ENCODE data around the gene ANO2.

Gene ANO2

GRCh38 chr12:5964913-5965900 lies 20.1 kb upstream of the ANO2 start:
- DNase-seq = no peak

DNA sequence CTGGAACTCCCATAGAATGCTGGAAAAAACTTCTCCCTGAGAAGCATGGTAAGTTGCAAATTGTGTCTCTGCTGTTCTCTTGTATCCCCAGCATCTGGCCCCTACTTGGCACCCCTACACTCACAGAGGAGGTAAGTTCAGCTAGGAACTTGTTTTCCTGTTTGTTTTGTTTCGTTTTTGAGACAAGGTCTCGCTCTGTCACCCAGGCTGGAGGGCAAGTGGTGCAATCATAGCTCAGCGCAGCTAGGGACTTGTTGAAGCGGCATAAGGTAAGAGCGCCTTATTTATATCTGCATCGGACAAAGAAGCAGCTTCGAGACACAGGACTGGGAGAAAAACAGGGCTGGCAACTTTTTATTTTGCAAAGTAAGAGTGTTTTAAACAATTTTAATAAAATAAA lies 18.5 kb upstream of the ANO2 start:
- DNase-seq = no peak

GRCh38 chr12:5960783-5961182 lies 15.7 kb upstream of the ANO2 start:
- DNase-seq = no peak

- DNase-seq = no peak
Observed at GRCh38 chr12:5956987-5957386, 11.9 kb upstream of the ANO2 start.

DNA sequence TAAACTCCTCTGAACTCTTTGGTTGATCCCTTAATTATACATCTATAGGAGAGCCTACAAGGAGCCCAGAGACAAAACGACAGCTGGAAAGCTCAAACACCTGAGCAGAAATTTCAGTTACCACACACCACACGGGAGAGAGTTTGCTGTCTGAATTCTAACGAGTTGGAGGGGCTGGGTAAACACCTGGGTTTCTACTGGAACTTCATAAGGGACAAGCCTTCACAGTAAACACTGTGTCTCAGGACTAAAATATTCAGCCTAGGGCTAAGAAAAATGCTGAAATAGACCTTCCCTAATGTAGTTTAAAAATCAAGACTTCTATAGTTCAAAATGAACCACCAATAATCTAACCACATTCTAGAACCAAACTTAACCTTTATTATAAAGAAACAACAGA lies 9.6 kb upstream of the ANO2 start:
- no peak for DNase-seq

DNA sequence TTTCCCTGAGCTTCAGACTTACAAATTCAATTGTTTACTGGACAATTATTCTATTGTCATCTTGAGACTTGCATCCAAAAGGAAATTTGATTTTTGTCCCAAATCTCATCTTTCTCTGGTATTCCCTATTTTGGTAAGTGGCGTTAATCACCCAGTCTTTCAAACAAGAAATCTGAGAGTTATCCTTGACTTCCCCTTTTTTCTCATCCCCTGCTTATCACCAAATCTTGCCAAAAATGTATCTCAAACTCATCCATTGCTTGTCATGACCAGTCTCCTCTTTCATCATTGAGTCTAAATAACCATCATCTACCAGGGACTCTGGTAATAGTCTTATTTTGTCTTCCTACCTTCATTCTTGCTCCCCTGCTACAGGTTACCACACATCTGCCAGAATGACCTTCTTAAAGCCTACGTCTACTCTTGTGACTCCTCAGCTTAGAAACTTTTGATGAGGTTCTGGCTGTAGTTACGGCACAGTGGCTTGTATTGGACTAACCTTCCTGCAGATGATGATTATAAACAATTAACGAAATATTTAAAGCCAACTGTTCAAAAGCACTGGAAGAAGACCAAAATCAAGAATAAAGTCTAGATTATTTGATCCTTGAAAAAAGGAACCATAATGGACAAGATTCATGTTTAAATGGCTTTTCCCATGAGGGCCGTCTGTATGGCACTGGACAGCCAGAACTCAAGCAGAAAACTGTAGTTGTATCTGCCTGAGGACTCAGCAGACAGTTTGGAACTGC lies 9.0 kb upstream of the ANO2 start:
- no peak for DNase-seq

- DNase-seq = no peak
Observed at GRCh38 chr12:5952031-5952430, 7.0 kb upstream of the ANO2 start.

DNA sequence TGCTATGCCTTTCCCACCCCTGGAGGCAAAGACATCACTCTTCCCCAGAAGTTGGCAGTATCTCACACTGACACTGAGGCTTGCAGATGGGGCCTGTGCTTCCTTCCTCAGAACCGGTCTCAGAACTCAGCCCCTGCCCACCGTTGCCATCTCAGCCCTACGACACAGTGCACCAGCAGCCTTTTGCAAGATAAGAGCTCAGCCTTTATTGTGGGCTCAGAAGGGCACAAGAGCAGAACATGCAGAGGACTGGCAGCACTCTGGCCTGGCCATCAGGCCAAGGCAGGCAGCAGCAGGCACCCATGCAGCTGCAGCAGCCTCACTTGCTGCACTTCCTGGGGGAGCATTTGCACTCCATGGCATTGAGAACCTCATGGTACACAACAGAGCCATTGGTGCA lies 3.6 kb upstream of the ANO2 start:
- no peak for DNase-seq

DNA sequence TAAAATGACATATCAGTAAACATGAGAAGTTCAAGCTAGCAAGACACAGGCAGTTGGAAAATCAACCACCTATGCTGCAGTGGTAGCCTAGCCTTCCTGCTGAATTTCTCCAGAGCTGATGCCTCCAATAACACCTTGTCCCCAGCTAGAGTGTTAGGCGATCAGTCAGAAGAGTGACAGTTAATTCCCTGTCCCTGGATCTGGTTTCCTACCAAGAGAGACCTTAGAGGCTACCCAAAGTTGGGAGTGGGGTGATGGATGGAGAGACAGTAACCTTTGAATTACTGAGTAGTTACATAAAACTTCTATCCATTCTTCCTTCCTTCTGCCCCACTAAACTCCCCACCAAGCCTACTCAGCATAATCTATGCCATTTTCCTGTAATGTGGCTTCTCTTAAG lies 1.9 kb upstream of the ANO2 start:
- no peak for DNase-seq

DNA sequence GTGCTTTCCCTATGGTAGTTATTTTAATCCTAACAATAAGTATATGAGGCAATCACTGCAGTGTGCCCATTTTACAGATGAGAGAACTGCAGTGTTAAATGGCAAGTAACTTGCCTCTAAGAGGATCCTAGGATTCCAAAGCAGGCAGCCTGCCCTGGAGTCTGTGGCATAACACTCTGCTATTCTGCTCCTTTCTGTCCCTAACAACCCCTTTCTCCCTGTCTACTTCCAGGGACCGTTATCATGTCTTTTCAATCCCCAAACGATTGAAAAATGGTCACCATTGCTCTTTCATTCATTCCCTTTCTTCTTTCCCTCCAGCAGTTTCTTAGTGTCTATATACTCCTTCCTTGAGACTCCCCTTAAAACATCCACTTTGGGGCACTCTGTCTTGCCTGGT lies 1.3 kb upstream of the ANO2 start:
- DNase-seq = no peak

DNA sequence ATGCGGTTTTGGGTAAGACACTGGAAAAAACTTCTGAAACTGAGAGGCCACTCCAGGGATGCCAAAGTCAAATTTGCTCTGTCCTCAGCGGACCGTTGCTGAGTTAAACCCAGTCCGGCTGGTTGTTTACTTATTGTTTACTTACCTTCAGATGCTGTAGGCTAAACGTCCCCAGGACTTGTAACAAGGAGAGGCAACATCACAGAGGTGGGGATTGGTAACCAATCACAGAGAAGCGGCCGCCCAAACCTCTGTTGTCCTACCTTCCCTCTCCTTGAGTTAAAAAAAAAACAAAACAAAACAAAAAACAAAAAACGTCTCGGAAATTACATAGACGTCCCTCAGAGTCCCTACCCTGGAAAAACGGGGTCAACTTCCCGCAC lies 380 bp downstream of the ANO2 start:
- DNase-seq = no peak

- no peak for DNase-seq
Observed at GRCh38 chr12:5944053-5944452, 1.0 kb downstream of the ANO2 start.

- no peak for DNase-seq
Observed at GRCh38 chr12:5941907-5942306, 3.2 kb downstream of the ANO2 start.

DNA sequence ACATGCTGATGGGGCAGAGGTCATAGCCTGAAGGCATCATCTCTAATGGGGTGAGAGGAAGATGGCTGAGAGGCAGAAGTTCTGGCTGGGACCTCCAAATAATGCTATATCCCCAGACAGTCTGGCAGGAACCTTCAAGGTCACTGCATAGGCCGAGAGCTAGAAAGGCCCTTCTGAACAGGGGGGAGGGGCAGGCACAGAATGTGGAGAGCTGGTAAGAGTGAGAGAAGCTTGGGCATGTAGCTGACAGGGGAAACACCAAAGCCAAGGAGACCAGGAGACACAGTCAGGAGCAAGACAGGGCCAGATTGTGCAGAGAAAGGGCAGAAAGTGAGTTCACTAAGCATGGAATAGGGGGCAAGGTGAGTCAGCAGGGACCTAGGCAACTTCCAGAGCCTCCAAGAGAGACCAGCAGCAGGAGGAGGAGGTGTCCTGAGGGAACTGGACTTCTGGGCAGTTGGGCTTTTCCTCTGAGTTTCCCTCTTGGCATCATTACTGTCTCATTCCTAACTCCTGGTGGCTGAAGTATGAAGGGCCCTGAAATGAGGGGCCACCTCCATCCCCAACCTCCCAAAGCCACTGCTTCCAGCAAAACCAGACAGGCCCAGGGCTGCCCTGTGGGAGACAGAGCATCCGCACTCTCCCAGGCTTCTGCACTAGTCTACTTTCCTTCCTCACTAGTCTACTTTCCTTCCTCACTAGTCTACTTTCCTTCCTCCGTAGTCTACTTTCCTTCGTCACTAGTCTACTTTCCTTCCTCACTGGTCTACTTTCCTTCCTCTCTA lies 17.1 kb downstream of the ANO2 start:
- DNase-seq = no peak

DNA sequence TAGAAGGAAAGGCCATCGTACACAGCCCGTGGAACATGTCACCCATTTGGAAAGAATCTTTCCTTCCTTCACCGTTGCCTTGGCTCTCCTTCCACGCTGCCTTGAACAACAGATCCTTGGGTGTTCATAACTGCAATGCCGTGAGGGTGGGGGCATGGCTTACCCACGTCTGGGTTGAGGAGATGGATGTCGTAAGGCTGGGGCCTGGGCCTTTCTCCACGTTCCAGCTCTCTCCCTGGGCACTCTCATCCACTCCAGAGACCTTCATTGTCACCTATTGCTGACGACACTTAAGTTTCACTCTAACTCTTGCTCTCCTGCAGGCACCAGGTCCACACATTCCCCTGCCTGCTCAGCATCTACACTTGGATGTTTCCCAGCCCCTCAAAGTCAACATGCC lies 19.4 kb downstream of the ANO2 start:
- DNase-seq = no peak

DNA sequence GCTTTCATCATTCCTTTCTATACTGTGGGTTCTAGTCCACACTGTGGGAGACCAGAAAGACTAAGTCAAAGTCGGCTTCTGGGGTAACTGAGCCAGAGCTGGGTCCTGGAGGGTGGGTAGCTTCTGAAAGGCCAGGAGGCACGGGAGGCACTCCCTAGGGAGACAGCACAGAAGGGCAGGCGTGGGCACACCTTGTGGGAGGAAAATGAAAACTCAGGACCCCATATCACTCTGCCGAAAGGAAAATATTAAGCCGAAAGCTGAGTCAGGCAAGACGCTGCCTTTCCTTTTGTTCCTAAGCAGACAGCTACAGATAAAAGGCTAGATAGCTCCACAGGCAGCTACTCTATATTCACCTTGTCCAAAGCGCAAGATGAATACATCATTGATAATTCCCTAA lies 20.7 kb downstream of the ANO2 start:
- DNase-seq = no peak

DNA sequence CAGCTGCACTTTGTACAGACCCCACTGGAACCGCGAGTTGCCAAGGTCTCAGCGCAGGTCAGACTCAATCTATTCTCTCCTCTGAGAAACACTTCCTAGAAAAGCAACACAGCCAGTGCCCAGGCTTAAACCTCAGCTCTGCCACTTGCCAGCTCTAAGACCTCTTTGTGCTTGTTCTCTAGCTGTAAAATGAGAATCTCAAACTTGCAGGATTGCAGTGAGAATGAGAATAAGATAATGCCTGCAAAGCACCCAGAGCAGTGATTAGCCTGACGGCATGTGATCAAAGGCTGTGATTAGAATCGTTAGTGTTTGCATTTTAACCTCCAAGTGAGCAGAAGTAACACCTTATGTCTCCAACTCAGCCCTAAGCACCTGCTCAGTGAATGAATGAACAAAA lies 21.3 kb downstream of the ANO2 start:
- no peak for DNase-seq

GRCh38 chr12:5923043-5923605 lies 21.9 kb downstream of the ANO2 start:
- DNase-seq = no peak

DNA sequence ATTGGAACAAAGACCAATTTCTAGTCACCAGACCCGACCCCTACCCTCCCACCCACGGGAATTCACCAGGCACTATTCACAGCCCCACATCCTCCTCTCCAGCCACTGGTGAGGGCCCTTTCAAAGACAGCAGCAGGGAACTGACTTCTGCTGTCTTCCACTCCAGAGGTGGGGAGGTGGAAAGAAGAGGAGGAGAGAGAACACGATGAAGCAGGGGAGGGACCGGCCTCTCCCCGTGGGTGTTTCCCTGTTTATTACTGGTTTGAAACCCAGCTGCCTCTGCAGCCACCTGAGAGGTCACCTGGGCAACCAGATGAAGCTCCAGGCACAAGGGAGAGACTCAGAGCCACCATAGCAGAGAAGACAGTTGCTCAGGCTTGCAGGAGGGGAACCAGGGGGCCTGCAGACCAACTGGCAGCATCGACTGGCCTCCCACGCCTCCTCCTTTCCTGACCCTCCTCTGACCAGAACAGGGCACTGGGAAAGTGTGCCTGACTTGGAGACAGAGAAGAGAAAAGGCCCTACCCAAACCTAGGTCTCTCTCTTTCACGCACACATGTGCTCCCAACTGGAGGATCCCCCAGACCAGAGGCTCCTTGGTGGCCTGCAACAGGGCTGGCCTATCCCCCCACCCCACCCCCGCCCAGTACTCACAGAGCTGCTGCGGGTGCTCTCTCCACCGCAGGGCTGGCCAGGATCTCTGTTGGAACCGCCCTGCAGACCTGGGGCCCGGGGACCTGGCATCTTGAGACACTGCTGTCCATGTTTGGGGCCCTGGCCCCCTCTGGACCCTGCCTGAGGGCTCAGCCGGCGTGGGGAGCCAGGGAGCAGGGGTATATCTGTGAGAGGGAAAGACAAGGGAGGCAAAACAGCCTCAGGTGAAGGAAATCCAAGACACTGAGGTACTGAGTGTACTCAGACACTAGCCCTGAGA lies 22.8 kb downstream of the ANO2 start:
- DNase-seq = no peak

DNA sequence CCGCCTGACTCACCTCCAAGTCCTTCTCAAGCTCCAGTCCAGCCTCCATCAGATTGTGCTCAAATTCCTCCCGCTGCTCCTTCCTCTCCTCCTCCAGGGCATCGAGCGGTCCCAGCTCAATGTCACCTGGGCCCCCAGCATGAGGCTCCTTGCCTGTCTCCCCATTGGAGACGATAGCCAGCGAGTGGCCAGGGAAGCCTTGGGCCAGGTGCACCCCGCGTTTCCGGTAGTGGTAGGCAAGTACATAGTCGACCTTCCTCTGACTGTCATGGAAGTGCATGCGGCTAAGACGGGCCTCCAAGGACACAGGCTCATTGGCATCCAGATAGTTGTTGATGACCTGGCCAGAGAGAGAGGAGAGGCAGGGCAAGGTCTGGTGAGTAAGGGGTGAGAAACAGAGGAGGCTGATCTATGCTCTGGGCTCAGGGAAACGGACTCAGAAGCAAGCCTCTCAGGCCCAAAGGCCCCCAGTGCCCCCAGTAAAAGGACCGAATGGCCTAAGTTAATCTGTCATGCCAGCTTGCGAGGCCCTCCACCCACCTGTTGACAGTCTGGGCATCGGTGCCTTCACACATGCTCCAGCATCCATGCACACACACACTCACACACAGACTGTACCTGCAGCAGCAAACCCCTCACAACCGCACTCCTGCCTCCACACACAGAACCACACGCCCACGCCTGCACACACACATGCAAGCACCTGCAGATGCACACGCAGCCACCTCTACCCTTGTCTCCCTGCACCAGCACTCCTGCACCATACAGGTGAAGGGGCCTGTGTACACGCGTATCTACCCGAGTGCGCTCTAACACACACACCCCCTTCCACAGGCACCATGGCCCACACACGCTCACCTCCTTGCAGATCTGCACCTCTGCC lies 23.8 kb downstream of the ANO2 start:
- no peak for DNase-seq

DNA sequence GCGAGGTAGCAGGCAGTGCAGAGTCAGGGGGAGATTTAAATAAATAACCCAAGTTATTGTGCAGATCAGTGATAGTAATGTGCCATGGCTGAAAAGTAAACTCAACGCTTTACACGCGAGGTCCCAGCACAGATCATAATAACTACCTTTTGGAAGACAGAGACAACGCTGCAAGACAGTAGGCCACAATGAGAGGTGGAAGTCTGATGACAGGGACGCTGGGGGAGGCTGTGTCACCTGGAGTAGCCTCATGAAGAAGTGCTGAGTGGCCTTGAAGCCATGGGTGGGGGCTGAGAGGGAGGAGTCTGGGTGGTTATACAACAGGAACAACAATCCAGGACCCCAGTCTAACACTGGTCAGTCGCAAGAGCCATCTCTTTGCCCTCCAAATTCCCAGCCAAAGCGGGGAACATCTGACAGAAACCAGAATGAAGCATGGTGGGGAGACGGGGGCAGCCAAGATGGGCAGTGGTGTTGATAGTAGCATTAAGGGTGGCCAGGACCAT lies 28.2 kb downstream of the ANO2 start:
- DNase-seq = no peak
